ENCODE measurements around the gene PRC1.
"Not testable (repeated sequence)": the region's sequence is repeated elsewhere in the genome, so short reads cannot be mapped to it uniquely, and the experiment has no call there.

The PRC1 gene

DNA sequence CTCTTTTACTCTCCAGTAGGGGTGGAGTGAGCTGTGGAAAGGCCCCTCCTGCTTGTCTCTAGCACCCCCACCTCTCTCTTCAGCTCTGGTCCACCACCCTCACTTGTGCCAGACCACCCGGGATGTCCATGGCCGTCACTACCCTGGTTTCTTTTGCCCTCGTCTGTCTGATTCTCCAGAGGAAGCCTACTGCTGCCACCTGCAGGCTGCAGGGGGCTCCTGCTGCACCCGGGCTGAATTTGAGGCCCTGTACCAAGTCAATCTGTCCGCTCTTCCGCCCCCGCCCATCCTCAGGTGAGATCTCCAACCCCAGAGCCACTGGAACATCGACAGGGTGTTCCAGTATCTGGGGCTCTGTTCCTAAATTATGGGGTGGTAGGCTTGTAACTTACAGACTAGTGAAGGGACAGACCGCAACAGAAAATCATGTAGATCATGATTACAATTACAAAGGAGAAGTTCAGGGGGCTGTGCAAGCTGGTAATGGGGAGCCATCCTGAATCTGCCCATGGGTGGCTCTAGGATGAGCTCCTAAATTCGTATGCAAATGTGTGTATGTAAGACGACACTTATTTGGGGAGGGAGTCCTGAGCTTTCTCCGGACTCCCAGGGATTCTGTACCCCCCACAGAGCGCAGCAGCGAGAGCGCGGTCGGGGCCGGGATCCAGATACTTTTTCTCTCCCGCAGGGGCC lies 59.9 kb downstream of the PRC1 start:
- peak; percentile 84 for DNase-seq (ENCODE audit: low read depth in 2 of 2)

DNA sequence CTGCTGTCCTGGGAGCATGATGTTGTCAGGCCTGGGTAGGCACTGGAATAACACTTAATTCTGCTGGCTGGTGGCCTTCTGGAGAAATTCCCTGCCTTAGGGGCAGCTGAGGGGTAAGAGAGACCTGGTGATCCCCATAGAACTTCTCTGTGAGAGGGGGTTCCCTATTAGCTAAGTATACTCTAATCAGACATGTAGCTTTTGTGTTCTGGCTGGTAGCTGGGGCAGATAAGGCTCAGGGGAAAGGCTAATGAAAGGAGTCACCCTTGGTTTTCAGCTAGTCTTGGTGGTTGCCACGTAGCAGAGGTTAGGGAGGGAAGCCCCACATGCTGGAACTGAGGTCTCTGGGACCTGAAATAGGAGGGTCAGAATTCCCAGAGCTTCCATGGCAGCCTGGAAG lies 61.0 kb downstream of the PRC1 start:
- no peak for DNase-seq (ENCODE audit: low read depth in 2 of 2)

DNA sequence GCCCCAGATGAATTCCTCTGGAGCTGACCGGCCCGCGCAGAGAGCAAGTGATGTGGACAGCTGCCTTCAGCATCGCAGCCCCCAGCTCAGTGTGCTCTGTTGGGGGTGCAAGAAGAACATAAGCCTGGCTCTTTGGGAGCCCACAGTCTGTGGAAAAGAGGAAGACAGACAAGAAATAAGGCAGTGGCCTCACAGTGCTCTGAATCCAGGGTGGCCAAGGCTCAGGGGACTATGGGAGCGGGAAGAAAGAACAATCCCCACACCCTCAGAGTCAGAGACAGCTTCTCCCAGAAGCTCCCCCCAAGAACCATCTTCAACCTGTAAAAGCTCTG lies 61.7 kb downstream of the PRC1 start:
- DNase-seq (ENCODE audit: low read depth in 2 of 2): no peak

DNA sequence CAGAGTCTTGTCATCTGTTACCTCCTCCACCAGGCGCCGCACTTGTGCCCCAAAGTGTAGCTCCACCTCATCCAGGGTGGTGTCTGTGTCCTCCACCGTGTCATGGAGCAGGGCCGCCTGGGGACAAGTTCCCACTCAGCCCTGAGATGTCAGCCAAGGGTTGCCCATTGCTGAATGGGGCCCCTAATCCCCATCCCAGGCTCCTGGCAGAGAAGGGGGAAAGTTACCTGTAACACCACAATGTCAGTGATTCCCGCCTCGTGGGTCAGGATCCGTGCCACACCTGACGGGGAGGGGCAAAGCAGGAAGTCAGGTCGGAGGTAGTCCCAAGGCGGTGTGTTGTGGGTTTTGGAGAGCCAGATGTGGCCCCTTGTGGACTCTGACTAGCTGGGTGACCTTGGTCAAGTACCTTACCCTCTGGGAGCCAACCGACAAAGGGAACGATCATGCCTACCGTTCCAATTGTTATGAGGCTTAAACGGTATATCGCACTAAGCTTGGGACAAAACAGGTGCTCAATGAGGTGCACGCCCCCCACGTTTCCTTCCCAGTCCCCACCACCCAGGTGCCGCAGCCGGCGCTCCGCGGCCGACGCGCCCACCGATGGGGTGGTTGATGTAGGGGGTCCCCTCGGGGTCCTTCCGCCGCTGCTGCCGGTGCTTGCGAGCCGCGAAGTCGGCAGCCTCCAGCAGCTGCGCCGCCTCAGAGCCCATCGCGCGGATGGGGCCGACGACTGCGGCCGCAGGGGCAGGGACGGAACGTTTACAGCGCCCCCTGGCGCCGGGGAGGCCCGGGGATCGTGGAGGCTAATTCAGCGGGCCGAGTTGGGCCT lies 62.3 kb downstream of the PRC1 start, which contains the start of gene HDDC3:
TSS of gene HDDC3 (minus strand) at position 722 of the 832 bp plus-strand sequence. CDS start at position 713, 9 bp downstream.
- DNase-seq (ENCODE audit: low read depth in 2 of 2): peak; percentile 90 to 94

DNA sequence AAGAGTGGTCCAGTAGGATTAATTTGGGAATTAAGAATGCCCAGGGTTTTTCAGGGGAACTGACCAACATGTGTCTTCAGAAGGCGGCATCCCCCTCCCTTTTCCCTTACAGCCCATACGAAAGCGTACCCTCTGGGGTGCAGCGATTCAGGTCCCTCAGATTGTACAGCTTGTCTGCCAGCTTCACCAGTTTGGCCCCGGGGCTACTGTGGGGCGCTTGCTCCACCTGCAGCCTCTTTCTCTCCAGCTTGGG lies 62.8 kb downstream of the PRC1 start:
- no peak for DNase-seq (ENCODE audit: low read depth in 2 of 2)

DNA sequence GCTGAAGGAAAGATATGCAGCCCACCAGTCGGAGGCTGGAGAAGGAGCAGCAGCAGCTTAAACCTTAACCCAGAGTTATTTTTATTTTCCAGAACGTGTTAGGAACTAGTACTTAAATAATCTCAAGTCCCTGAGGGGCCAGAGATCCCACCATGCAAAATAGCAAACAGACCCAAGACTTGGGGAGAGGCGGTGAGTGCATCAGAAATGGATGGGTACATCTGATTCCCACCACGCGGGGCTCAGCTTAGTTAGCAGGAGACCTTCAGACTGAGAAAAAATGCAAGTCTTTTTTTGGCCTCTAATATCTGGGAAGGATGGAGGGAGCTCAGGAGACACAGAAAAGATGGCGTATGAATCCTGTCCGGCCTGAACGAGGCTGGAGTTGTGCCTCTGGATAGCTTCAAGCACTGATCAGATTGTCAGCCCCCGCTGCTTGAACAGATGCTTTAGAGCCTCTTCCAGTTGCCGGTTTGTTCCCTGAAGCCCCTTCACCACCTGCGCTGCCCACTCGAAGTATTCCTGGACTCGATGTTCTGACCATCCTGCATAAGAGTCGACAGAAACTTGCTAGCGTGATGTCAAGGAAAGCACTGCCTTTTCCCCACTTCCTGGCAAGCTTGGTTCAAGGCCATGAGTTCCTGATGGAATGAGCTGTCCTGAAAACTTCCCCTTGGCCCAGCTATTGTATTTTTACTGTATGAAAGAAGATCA lies 63.3 kb downstream of the PRC1 start:
- no peak for DNase-seq (ENCODE audit: low read depth in 2 of 2)

DNA sequence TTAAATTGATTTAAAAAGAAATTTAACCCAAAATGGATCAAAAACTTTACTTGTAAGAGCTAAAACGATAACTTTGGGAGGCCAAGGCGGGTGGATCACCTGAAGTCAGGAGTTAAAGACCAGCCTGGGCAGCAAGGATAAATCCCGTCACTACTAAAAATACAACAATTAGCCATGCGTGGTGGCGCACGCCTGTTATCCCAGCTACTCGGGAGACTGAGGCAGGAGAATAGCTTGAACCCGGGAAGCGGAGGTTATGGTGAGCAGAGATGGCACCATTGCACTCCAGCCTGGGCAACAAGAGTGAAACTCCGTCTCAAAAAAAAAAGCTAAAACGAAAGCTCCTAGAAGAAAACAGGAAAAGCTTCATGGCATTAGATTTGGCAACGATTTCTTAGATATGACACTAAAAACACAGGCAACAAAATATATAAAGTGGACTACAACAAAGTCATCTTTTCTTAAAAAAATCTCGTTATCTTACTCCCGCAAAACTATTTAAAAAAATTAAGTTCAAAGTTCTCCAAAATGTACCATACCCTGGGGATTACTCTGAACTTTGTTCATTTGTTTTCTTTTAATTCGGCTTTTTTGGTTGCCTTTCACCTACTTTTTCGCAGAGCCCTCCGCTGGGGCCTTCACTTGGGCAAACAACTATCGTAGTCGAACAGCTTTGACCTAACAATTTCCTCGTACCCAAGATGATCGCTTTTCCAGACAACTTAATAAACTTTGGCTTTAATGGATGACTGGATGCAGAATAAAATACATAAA lies 64.9 kb downstream of the PRC1 start:
- no peak for DNase-seq (ENCODE audit: low read depth in 2 of 2)

DNA sequence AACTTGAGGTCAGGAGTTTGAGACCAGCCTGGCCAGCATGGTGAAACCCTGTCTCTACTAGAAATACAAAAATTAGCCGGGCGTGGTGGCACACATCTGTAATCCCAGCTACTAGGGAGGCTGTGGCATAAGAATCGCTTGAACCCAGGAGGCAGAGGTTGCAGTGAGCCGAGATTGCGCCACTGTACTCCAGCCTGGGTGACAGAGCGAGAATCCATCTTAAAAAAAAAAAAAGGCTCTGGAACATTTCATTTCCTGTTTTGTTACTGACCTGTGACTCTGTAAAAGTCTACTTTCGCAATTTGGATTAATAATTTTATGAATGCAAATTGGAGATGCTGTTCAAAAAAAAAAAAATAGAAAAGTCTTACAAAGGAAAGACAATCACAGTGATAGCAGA lies 66.2 kb downstream of the PRC1 start:
- not testable (repeated sequence) for DNase-seq (ENCODE audit: low read depth in 2 of 2)

DNA sequence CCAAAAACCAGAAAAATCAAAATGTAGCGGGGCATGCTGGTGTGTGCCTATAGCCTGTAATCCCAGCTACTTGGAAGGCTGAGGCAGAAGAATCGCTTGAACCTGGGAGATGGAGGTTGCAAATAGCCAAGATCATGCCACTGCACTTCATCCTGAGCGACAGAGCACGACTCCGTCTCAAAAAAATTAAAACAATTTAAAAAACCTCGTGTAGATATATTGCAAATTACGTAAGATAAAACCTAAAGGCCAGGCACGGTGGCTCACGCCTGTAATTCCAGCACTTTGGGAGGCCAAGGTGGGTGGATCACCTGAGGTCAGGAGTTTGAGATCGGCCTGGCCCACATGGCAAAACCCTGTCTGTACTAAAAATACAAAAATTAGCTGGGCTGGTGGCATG lies 67.6 kb downstream of the PRC1 start:
- not testable (repeated sequence) for DNase-seq (ENCODE audit: low read depth in 2 of 2)

DNA sequence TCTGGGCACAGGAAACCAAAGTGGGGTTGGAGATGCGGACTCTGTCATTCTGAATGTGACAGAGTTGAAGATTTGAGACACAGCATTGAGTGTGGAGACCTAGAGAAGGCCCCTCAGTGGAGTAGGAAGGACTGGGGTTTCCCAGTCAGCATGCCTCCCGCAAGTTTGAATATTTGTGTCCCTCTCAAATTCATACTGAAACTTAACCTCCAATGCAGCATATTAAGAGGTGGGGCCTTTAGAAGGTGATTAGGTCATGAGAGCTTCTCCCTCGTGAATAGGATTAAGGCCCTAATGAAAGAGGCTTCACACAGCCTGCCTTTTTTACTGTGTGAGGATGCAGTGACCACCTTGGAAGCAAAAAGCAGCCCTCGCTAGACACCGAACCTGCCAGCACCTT lies 70.0 kb downstream of the PRC1 start:
- no peak for DNase-seq (ENCODE audit: low read depth in 2 of 2)

DNA sequence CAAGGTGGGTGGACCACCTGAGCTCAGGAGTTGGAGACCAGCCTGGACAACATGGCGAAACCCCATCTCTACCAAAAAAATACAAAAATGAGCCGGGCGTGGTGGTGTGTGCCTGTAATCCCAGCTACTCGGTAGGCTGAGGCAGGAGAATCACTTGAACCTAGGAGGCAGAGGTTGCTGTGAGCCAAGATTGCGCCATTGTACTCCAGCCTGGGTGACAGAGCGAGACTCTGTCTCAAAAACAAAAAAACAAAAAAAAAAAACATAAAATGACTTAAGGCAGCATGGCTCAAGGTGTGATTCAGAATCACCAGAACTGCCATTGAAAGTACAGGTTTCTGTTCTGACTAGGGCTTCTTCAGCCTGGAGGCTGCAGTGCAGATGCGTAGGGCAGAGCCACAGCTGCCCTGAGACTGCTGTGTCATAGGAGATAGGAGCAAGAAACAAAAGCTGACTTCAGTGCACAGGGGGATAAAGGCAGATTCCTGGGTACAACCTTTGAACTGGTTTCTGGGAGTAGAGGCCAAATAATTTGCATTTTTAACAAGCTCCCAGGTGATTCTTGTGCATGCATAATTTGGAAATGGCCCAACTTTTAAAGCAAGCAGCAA lies 71.5 kb downstream of the PRC1 start:
- not testable (repeated sequence) for DNase-seq (ENCODE audit: low read depth in 2 of 2)

DNA sequence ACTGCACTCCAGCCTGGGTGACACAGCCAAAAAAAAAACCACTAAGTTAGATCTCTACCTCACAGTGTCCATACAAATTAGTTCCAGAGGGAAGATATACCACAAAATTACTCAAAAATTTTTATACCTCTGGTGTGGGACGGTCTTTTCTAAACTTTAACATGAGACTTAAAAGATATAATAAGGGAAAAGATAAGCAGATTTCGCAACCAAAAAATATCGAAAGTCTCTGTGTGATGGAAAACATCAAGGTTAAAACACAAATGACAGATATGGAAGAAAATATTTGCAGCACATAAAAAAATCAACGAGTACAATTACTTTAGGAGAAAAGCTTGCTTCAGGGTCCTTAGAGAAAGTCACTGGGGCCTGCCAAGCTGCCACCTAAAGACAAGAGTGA lies 72.4 kb downstream of the PRC1 start:
- no peak for DNase-seq (ENCODE audit: low read depth in 2 of 2)

DNA sequence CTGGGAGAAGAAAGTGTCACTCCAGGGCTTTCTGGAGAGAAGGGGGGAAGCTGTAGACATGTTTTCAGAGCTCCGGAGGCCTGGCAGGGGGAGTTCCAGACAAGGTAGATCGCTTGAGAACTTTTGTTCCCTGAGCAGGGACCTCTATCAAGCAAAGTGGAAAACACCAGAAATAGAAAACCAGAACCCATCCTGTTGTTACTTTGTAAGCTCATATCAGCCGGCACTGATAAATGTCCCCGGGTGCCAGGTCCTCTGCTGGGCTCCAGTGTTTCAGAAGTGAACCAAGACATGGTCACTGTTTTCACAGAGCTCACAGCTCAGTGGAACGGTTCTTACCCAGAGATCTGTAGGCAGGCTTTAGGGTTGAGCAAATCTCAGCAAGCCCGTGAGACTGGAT lies 75.5 kb downstream of the PRC1 start:
- no peak for DNase-seq (ENCODE audit: low read depth in 2 of 2)

DNA sequence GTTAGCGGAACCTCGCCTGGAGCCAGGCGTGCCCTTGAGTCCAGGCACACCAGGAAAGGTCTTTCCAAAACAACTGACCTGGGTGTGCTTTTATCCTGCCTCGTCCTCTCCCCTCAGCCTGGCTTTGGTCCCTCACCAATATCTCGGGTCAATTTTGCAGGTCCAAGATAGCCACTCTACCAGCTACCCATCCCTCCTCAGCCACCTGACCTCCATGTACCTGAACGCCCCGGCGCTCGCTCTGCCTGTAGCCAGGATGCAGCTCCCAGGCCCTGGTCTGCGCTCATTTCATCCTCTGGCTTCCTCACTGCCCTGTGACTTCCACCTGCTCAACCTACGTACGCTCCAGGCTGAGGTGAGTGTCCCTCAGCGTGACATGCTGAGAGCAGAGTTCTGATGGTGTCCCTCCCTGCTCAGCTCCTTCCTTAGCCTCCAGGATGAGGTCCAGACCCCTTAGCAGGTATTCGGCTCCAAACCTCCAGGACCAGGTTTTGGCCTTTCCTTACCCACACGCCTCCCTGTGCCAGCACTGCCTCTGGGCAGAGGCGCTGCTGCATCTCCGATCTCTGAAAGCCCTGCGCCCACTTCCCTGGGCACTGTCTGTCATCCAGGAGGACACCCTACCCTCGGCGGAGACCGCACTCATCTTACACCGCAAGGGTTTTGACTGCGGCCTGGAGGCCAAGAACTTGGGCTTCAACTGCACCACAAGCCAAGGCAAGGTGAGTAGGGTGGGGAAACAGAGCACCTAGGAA lies 76.1 kb downstream of the PRC1 start:
- DNase-seq (ENCODE audit: low read depth in 2 of 2): no peak

DNA sequence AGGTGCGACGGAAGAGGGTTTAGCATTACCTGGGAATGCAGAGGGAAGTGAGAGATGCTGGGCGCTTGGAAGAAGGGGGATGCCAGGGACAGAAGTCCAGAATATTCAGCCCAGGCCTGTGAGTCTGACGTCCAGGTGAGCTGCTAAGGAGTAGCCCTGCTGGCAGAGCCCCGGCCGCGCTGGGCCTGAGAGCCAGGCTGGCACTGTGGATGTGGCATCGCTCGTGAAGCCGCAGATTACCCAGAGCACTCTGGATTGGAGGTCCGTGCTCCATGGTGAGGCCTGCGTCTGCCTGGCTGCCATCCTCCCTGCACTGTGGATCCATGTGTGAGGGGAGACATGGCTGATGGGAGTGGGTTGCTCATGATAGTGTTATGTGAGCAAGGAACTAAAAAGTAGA lies 76.8 kb downstream of the PRC1 start:
- DNase-seq (ENCODE audit: low read depth in 2 of 2): no peak

DNA sequence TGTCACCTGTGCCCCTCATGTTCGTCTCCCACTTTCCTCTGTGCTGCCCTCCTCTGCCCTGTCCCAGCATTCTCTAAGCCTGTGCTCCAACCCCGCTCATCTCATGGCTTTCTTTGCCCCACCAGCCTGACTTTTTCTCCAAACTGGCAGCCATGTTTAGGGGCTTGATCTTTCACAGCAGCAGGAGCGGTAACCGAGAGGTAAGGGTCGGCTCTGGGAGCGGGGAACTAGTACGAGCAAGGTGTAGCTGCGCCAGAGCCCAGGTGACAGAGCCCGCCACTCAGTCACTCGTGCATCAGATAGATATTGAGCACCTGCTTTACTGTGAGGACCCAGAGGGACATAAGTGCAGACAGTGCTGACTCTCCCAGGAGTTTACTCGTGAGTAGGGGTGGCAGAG lies 77.9 kb downstream of the PRC1 start:
- DNase-seq (ENCODE audit: low read depth in 2 of 2): no peak
